HL-60 (cell line): ENCODE results near the gene ADSL.

Experiments used
- DNase-seq, 2 experiments: peaks; one replicate each; pipeline ENCODE4 v3.0.0-alpha.2; 2010 to 2020; ENCODE audit warnings: low read depth in 1 of 2, low spot score in 1 of 2
- H3K27ac ChIP-seq: fragments of 250-450 bp; sonication (Bioruptor Pico); replicated peaks from 2 replicates; pipeline ENCODE4 v1.5.1; 2020; ENCODE audit warnings: mild to moderate bottlenecking, moderate library complexity
- H3K27me3 ChIP-seq: fragments of 250-450 bp; sonication (Bioruptor Pico); 2 replicates; pipeline ENCODE4 v1.5.1; 2021; ENCODE audit warnings: mild to moderate bottlenecking, moderate library complexity; ENCODE audit not compliant: insufficient read depth, poor library complexity, severe bottlenecking
- H3K4me3 ChIP-seq: replicated peaks from 2 replicates; pipeline ENCODE4 v1.5.1; 2011; ENCODE audit warnings: mild to moderate bottlenecking, control low read depth, low read length; ENCODE audit not compliant: insufficient read depth
- CTCF ChIP-seq: IDR thresholded peaks from one replicate; pipeline ENCODE4 v1.5.1; 2011; ENCODE audit warnings: low read length, control low read depth, inconsistent platforms; ENCODE audit not compliant: insufficient read depth
- GABPA ChIP-seq: IDR thresholded peaks from 2 replicates; pipeline ENCODE4 v1.6.1; 2012; ENCODE audit warnings: low read depth
- POLR2AphosphoS5 ChIP-seq: IDR thresholded peaks from 2 replicates; pipeline ENCODE4 v1.6.1; 2012; ENCODE audit warnings: low read depth
- REST ChIP-seq: IDR thresholded peaks from 2 replicates; pipeline ENCODE4 v1.6.1; 2012; ENCODE audit warnings: low read depth; ENCODE audit not compliant: insufficient replicate concordance
- SPI1 ChIP-seq: IDR thresholded peaks from 2 replicates; pipeline ENCODE4 v1.6.1; 2012; ENCODE audit warnings: low read depth, mild to moderate bottlenecking, borderline replicate concordance

ADSL gene

GRCh38 chr22:40415531-40416266, 69.4 kb downstream of the ADSL start:
- no peaks in the 10 kb centered on the region for H3K27me3 ChIP-seq
- peak; percentile 45 to 69 for DNase-seq
- peak overlapping the region; percentile 59 for H3K27ac ChIP-seq
- no peak for TF ChIP-seq CTCF
- TF ChIP-seq SPI1 = peak; percentile 67; the same call in 1 of the 2 replicates
- peak; percentile 31; the same call in 1 of the 2 replicates for TF ChIP-seq POLR2AphosphoS5
- TF ChIP-seq GABPA = no peak
- TF ChIP-seq REST = no peak
- H3K4me3 ChIP-seq = no peak overlapping the region

- no peak overlapping the region for H3K4me3 ChIP-seq
- no peaks in the 10 kb centered on the region for H3K27me3 ChIP-seq
- no peak for DNase-seq
- H3K27ac ChIP-seq = peak overlapping the region; percentile 59
- TF ChIP-seq SPI1 = no peak
- TF ChIP-seq REST = no peak
- no peak for TF ChIP-seq GABPA
- no peak for TF ChIP-seq CTCF
Observed at GRCh38 chr22:40416267-40416570, 69.9 kb downstream of the ADSL start.

GRCh38 chr22:40416636-40417035, 70.3 kb downstream of the ADSL start:
- Histone ChIP-seq H3K4me3 (no peak overlapping the region), H3K27ac (no peak overlapping the region), H3K27me3 (no peaks in the 10 kb centered on the region)
- TF ChIP-seq SPI1 = no peak
- no peak for TF ChIP-seq GABPA
- TF ChIP-seq CTCF = no peak
- no peak for TF ChIP-seq REST
- TF ChIP-seq POLR2AphosphoS5 = no peak
- no peak for DNase-seq
